ENCODE measurements around the gene OXSR1.

The OXSR1 gene

GRCh38 chr3:38122712-38123290 is 42.5 kb upstream of the OXSR1 start:
- H3K4me3 ChIP-seq (ENCODE audit: low read depth, low read length), result no peak overlapping the region
- no peak for TF ChIP-seq CTCF (conservative IDR thresholded peaks at IDR 0.05; ENCODE audit: low read depth, low read length)
- DNase-seq (ENCODE audit: low read depth), result no peak

- H3K4me3 ChIP-seq (ENCODE audit: low read depth, low read length), result no peak overlapping the region
- no peak for TF ChIP-seq CTCF (conservative IDR thresholded peaks at IDR 0.05; ENCODE audit: low read depth, low read length)
- DNase-seq (ENCODE audit: low read depth), result no peak
Observed at GRCh38 chr3:38124324-38125122, 40.8 kb upstream of the OXSR1 start.

GRCh38 chr3:38125305-38126120 is 39.8 kb upstream of the OXSR1 start:
- TF ChIP-seq CTCF (conservative IDR thresholded peaks at IDR 0.05; ENCODE audit: low read depth, low read length), result no peak
- DNase-seq (ENCODE audit: low read depth), result no peak
- no peak overlapping the region for H3K4me3 ChIP-seq (ENCODE audit: low read depth, low read length)

- H3K4me3 ChIP-seq (ENCODE audit: low read depth, low read length), result no peak overlapping the region
- no peak for TF ChIP-seq CTCF (conservative IDR thresholded peaks at IDR 0.05; ENCODE audit: low read depth, low read length)
- no peak for DNase-seq (ENCODE audit: low read depth)
Observed at GRCh38 chr3:38126121-38126892, 39.0 kb upstream of the OXSR1 start.

GRCh38 chr3:38127611-38128302 is 37.6 kb upstream of the OXSR1 start:
- TF ChIP-seq CTCF (conservative IDR thresholded peaks at IDR 0.05; ENCODE audit: low read depth, low read length), result no peak
- no peak for DNase-seq (ENCODE audit: low read depth)
- H3K4me3 ChIP-seq (ENCODE audit: low read depth, low read length), result no peak overlapping the region

GRCh38 chr3:38128303-38128655 is 37.1 kb upstream of the OXSR1 start:
- no peak for DNase-seq (ENCODE audit: low read depth)
- no peak overlapping the region for H3K4me3 ChIP-seq (ENCODE audit: low read depth, low read length)
- no peak for TF ChIP-seq CTCF (conservative IDR thresholded peaks at IDR 0.05; ENCODE audit: low read depth, low read length)

All from choroid plexus epithelial cell (primary cell).